ENCODE measurements around the gene DEPDC1. TPM values are rescaled to one million over a fixed set of nuclear protein-coding genes. Genes with fewer than 3 reads are reported as not detected.

DEPDC1 gene
- total RNA-seq, 1 experiment from 2014 or later = 61.9 TPM

DNA sequence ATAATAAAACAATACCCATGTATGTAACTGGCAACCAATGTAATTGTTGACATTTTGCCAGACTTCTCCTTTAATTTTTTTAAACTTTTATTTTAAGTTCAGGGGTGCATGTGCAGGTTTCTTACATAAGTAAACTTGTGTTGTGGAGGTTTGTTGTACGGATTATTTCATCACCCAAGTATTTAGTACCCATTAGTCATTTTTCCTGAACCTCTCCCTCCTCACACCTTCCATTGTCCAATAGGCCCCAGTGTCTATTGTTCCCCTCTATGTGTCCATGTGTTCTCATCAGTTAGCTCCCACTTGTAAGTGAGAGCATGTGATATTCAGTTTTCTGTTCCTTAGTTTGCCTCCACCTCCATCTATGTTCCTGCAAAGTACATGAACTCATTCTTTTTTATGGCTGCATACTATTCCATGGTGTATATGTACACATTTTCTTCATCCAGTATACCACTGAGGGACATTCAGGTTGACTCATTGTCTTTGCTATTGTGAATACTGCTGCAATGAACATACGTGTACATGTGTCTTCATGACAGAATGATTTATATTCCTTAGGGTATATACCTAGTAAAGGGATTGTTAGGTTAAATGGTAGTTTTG is 6.7 kb downstream of the DEPDC1 start:
- Histone ChIP-seq H3K36me3 (ENCODE audit: control insufficient read depth in 1 of 2, insufficient read depth in 2 of 2, low read length in 2 of 2) (peaks cover 33 to 46% of the 10 kb centered on the region in 2 experiments), H3K27me3 (ENCODE audit: insufficient read depth, low read length) (no peaks in the 10 kb centered on the region), H4K20me1 (ENCODE audit: insufficient read depth) (no peaks in the 10 kb centered on the region), H3K9me2 (ENCODE audit: insufficient read depth) (no peaks in the 10 kb centered on the region), H2AFZ (ENCODE audit: low read depth, low read length, poor library complexity, severe bottlenecking) (no peak overlapping the region), H3K9ac (ENCODE audit: low read length) (no peak overlapping the region), H3K9me3 (ENCODE audit: control insufficient read depth in 1 of 2, insufficient read depth in 1 of 2, low read depth in 1 of 2, low read length in 2 of 2) (no peaks in the 10 kb centered on the region), H3K4me2 (ENCODE audit: low read length) (no peak overlapping the region), H3K79me2 (ENCODE audit: insufficient read depth, low read length) (peaks cover 89% of the 10 kb centered on the region), H3K27ac (ENCODE audit: low read depth, low read length) (no peak overlapping the region), H3K4me3 (replicated peaks in 1 of 2; ENCODE audit: low read depth in 1 of 2, low read length in 2 of 2) (no peak overlapping the region), H3K4me1 (ENCODE audit: control insufficient read depth in 1 of 2, insufficient read depth in 2 of 2, low read length in 2 of 2) (peaks cover under 1 to 1% of the 10 kb centered on the region in 2 experiments; a peak in 3 of 4 replicates)
- ATAC-seq (no peak), DNase-seq (ENCODE audit: low read depth, low spot score) (no peak)
- ChIA-PET RAD21 (ENCODE audit: low non-redundant PET in 1 of 2, low total read pairs in 2 of 2, uncharacterized antibody in 2 of 2, unreplicated experiment in 2 of 2) (no interaction called here), POLR2A (no interaction called here), CTCF (no interaction called here)
- no TSS peak for BruUV-seq (replicated peaks)
- intact Hi-C loops (cut with micrococcal nuclease) = no loop called here
- TF ChIP-seq ZNF274 (IDR thresholded peaks at IDR 0.05; ENCODE audit: low read depth, low read length) (no peak), ATF3 (IDR thresholded peaks at IDR 0.05) (no peak), POLR2AphosphoS5 (IDR thresholded peaks at IDR 0.05; ENCODE audit: low read depth, low read length) (no peak), MAX (IDR thresholded peaks at IDR 0.05) (no peak), EZH2 (IDR thresholded peaks at IDR 0.05) (no peak), YY1 (IDR thresholded peaks at IDR 0.05; ENCODE audit: extremely low read depth, insufficient replicate concordance, low read depth, low read length) (no peak), EZH2phosphoT487 (IDR thresholded peaks at IDR 0.05; ENCODE audit: borderline replicate concordance) (no peak), CEBPB (IDR thresholded peaks at IDR 0.05; ENCODE audit: low read depth) (no peak)
- TF ChIP-seq, protein P1, sequence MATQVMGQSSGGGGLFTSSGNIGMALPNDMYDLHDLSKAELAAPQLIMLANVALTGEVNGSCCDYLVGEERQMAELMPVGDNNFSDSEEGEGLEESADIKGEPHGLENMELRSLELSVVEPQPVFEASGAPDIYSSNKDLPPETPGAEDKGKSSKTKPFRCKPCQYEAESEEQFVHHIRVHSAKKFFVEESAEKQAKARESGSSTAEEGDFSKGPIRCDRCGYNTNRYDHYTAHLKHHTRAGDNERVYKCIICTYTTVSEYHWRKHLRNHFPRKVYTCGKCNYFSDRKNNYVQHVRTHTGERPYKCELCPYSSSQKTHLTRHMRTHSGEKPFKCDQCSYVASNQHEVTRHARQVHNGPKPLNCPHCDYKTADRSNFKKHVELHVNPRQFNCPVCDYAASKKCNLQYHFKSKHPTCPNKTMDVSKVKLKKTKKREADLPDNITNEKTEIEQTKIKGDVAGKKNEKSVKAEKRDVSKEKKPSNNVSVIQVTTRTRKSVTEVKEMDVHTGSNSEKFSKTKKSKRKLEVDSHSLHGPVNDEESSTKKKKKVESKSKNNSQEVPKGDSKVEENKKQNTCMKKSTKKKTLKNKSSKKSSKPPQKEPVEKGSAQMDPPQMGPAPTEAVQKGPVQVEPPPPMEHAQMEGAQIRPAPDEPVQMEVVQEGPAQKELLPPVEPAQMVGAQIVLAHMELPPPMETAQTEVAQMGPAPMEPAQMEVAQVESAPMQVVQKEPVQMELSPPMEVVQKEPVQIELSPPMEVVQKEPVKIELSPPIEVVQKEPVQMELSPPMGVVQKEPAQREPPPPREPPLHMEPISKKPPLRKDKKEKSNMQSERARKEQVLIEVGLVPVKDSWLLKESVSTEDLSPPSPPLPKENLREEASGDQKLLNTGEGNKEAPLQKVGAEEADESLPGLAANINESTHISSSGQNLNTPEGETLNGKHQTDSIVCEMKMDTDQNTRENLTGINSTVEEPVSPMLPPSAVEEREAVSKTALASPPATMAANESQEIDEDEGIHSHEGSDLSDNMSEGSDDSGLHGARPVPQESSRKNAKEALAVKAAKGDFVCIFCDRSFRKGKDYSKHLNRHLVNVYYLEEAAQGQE (IDR thresholded peaks at IDR 0.05; ENCODE audit: low read depth) = no peak
- TF ChIP-seq, protein P2, sequence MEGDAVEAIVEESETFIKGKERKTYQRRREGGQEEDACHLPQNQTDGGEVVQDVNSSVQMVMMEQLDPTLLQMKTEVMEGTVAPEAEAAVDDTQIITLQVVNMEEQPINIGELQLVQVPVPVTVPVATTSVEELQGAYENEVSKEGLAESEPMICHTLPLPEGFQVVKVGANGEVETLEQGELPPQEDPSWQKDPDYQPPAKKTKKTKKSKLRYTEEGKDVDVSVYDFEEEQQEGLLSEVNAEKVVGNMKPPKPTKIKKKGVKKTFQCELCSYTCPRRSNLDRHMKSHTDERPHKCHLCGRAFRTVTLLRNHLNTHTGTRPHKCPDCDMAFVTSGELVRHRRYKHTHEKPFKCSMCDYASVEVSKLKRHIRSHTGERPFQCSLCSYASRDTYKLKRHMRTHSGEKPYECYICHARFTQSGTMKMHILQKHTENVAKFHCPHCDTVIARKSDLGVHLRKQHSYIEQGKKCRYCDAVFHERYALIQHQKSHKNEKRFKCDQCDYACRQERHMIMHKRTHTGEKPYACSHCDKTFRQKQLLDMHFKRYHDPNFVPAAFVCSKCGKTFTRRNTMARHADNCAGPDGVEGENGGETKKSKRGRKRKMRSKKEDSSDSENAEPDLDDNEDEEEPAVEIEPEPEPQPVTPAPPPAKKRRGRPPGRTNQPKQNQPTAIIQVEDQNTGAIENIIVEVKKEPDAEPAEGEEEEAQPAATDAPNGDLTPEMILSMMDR (IDR thresholded peaks at IDR 0.05 in 2 of 3, conservative IDR thresholded peaks at IDR 0.05 in 1 of 3; ENCODE audit: borderline replicate concordance in 1 of 3, insufficient read depth in 1 of 3, low read depth in 2 of 3, low read length in 2 of 3) = no peak

All from HCT116 (cell line).